Measurements from ENCODE around the gene ARHGEF1. TPM values are rescaled to one million over a fixed set of nuclear protein-coding genes. Genes with fewer than 3 reads are reported as not detected.

ARHGEF1 gene
- total RNA-seq, 1 donor from 2014 or later = 197 TPM

GRCh38 chr19:41956621-41957020 is 73.6 kb downstream of the ARHGEF1 start:
- DNase-seq = no peak

More at GRCh38 chr19:41956621-41957020, 73.6 kb downstream of the ARHGEF1 start:
- Histone ChIP-seq H3K4me1 (peaks cover 13% of the 10 kb centered on the region), H3K4me3 (no peak overlapping the region), H3K27me3 (no peaks in the 10 kb centered on the region), H3K9me3 (no peaks in the 10 kb centered on the region), H3K27ac (no peak overlapping the region), H3K36me3 (peaks cover 10% of the 10 kb centered on the region)
- TF ChIP-seq, protein P1, sequence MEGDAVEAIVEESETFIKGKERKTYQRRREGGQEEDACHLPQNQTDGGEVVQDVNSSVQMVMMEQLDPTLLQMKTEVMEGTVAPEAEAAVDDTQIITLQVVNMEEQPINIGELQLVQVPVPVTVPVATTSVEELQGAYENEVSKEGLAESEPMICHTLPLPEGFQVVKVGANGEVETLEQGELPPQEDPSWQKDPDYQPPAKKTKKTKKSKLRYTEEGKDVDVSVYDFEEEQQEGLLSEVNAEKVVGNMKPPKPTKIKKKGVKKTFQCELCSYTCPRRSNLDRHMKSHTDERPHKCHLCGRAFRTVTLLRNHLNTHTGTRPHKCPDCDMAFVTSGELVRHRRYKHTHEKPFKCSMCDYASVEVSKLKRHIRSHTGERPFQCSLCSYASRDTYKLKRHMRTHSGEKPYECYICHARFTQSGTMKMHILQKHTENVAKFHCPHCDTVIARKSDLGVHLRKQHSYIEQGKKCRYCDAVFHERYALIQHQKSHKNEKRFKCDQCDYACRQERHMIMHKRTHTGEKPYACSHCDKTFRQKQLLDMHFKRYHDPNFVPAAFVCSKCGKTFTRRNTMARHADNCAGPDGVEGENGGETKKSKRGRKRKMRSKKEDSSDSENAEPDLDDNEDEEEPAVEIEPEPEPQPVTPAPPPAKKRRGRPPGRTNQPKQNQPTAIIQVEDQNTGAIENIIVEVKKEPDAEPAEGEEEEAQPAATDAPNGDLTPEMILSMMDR (IDR thresholded peaks at IDR 0.05) = no peak
- intact Hi-C loops (cut with DNase I) = no loop called here
- ATAC-seq = no peak

Small RNA genes lying within 50 kb of the gene (microRNA-seq; reads per million reads assigned to microRNA genes)
- not detected for gene MIR6797 (ENCODE audit: borderline microRNAs expressed)

Other genes starting within 250 kb of the ARHGEF1 start
- not detected for gene CEACAM7, start 194.9 kb upstream of the ARHGEF1 start, total RNA-seq
- 35.0 TPM for gene CEACAM5, start 174.6 kb upstream of the ARHGEF1 start, total RNA-seq
- 732 TPM for gene CEACAM6, start 127.7 kb upstream of the ARHGEF1 start, total RNA-seq
- 1.2 TPM for gene CEACAM3, start 86.6 kb upstream of the ARHGEF1 start, total RNA-seq
- not detected for gene LYPD4, start 38.5 kb upstream of the ARHGEF1 start, total RNA-seq
- gene DMRTC2, start 38.1 kb upstream of the ARHGEF1 start, total RNA-seq = not detected
- 1,667 TPM for gene RPS19, start 22.9 kb upstream of the ARHGEF1 start, total RNA-seq
- 1.4 TPM for gene CD79A, start 5.9 kb upstream of the ARHGEF1 start, total RNA-seq
- 0.43 TPM for gene ERFL, start 45.3 kb downstream of the ARHGEF1 start, total RNA-seq
- 134 TPM for gene RABAC1, start 76.1 kb downstream of the ARHGEF1 start, total RNA-seq
- gene ATP1A3, start 111.0 kb downstream of the ARHGEF1 start, total RNA-seq = not detected
- gene GRIK5, start 187.0 kb downstream of the ARHGEF1 start, total RNA-seq = 0.29 TPM
- gene ZNF574, start 193.0 kb downstream of the ARHGEF1 start, total RNA-seq = 13.6 TPM
- 6.1 TPM for gene POU2F2, start 249.3 kb downstream of the ARHGEF1 start, total RNA-seq

Measured in upper lobe of right lung (tissue), 1 donor.